ENCODE results near the gene RIBC1. TPM values are rescaled to one million over a fixed set of nuclear protein-coding genes. Genes with fewer than 3 reads are reported as not detected.

Gene RIBC1
- total and polyA plus RNA-seq, 2 experiments from 2014 or later = 0.45 to 0.55 TPM

GRCh38 chrX:53442322-53442631 is 19.6 kb downstream of the RIBC1 start:
- Histone ChIP-seq H3F3A (replicated peaks; ENCODE audit: low read depth) (no peaks in the 10 kb centered on the region), H2AFZ (peak overlapping the region; percentile 91), H3K4me3 (peak overlapping the region; percentile 63), H3K79me2 (replicated peaks; ENCODE audit: insufficient read depth) (no peaks in the 10 kb centered on the region), H3K4me1 (ENCODE audit: insufficient read depth) (peaks cover 6% of the 10 kb centered on the region; the same call in 1 of the 2 replicates), H4K20me1 (replicated peaks; ENCODE audit: insufficient read depth) (no peaks in the 10 kb centered on the region), H3K4me2 (peak overlapping the region; percentile 86), H3K36me3 (ENCODE audit: insufficient read depth) (no peaks in the 10 kb centered on the region), H3K27ac (ENCODE audit: low read depth) (no peak overlapping the region), H3K27me3 (ENCODE audit: insufficient read depth) (peaks cover 21% of the 10 kb centered on the region), H3K9me2 (ENCODE audit: insufficient read depth) (no peaks in the 10 kb centered on the region)
- DNase-seq (ENCODE audit: low spot score) = no peak
- Mint-ChIP-seq H3K27me3 (ENCODE audit: insufficient read depth, low read depth, poor library complexity) (peaks cover 8% of the 10 kb centered on the region), H3K4me1 (peaks cover 3% of the 10 kb centered on the region), H3K27ac (no peak overlapping the region), H3K4me3 (peak overlapping the region; percentile 77; the same call in 2 of the 3 replicates), H3K9me3 (no peaks in the 10 kb centered on the region), H3K36me3 (ENCODE audit: low read depth) (no peaks in the 10 kb centered on the region)
- TF ChIP-seq, protein P1, sequence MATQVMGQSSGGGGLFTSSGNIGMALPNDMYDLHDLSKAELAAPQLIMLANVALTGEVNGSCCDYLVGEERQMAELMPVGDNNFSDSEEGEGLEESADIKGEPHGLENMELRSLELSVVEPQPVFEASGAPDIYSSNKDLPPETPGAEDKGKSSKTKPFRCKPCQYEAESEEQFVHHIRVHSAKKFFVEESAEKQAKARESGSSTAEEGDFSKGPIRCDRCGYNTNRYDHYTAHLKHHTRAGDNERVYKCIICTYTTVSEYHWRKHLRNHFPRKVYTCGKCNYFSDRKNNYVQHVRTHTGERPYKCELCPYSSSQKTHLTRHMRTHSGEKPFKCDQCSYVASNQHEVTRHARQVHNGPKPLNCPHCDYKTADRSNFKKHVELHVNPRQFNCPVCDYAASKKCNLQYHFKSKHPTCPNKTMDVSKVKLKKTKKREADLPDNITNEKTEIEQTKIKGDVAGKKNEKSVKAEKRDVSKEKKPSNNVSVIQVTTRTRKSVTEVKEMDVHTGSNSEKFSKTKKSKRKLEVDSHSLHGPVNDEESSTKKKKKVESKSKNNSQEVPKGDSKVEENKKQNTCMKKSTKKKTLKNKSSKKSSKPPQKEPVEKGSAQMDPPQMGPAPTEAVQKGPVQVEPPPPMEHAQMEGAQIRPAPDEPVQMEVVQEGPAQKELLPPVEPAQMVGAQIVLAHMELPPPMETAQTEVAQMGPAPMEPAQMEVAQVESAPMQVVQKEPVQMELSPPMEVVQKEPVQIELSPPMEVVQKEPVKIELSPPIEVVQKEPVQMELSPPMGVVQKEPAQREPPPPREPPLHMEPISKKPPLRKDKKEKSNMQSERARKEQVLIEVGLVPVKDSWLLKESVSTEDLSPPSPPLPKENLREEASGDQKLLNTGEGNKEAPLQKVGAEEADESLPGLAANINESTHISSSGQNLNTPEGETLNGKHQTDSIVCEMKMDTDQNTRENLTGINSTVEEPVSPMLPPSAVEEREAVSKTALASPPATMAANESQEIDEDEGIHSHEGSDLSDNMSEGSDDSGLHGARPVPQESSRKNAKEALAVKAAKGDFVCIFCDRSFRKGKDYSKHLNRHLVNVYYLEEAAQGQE (IDR thresholded peaks at IDR 0.05; ENCODE audit: unreplicated experiment) = no peak
- TF ChIP-seq EZH2phosphoT487 (IDR thresholded peaks at IDR 0.05; ENCODE audit: unreplicated experiment) = no peak
- no peak for TF ChIP-seq EZH2 (IDR thresholded peaks at IDR 0.05; ENCODE audit: low read depth, unreplicated experiment)
- no peak for TF ChIP-seq ZNF114 (CRISPR knock-in tag; IDR thresholded peaks at IDR 0.05)
- no peak for TF ChIP-seq CREB1 (CRISPR knock-in tag; IDR thresholded peaks at IDR 0.05; ENCODE audit: low read depth)
- TF ChIP-seq ZNF331 (CRISPR knock-in tag; IDR thresholded peaks at IDR 0.05; ENCODE audit: low read depth) = no peak
- TF ChIP-seq, protein P2, sequence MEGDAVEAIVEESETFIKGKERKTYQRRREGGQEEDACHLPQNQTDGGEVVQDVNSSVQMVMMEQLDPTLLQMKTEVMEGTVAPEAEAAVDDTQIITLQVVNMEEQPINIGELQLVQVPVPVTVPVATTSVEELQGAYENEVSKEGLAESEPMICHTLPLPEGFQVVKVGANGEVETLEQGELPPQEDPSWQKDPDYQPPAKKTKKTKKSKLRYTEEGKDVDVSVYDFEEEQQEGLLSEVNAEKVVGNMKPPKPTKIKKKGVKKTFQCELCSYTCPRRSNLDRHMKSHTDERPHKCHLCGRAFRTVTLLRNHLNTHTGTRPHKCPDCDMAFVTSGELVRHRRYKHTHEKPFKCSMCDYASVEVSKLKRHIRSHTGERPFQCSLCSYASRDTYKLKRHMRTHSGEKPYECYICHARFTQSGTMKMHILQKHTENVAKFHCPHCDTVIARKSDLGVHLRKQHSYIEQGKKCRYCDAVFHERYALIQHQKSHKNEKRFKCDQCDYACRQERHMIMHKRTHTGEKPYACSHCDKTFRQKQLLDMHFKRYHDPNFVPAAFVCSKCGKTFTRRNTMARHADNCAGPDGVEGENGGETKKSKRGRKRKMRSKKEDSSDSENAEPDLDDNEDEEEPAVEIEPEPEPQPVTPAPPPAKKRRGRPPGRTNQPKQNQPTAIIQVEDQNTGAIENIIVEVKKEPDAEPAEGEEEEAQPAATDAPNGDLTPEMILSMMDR (conservative IDR thresholded peaks at IDR 0.05; ENCODE audit: low read depth in 2 of 2) = no peak
- TF ChIP-seq, protein P3, sequence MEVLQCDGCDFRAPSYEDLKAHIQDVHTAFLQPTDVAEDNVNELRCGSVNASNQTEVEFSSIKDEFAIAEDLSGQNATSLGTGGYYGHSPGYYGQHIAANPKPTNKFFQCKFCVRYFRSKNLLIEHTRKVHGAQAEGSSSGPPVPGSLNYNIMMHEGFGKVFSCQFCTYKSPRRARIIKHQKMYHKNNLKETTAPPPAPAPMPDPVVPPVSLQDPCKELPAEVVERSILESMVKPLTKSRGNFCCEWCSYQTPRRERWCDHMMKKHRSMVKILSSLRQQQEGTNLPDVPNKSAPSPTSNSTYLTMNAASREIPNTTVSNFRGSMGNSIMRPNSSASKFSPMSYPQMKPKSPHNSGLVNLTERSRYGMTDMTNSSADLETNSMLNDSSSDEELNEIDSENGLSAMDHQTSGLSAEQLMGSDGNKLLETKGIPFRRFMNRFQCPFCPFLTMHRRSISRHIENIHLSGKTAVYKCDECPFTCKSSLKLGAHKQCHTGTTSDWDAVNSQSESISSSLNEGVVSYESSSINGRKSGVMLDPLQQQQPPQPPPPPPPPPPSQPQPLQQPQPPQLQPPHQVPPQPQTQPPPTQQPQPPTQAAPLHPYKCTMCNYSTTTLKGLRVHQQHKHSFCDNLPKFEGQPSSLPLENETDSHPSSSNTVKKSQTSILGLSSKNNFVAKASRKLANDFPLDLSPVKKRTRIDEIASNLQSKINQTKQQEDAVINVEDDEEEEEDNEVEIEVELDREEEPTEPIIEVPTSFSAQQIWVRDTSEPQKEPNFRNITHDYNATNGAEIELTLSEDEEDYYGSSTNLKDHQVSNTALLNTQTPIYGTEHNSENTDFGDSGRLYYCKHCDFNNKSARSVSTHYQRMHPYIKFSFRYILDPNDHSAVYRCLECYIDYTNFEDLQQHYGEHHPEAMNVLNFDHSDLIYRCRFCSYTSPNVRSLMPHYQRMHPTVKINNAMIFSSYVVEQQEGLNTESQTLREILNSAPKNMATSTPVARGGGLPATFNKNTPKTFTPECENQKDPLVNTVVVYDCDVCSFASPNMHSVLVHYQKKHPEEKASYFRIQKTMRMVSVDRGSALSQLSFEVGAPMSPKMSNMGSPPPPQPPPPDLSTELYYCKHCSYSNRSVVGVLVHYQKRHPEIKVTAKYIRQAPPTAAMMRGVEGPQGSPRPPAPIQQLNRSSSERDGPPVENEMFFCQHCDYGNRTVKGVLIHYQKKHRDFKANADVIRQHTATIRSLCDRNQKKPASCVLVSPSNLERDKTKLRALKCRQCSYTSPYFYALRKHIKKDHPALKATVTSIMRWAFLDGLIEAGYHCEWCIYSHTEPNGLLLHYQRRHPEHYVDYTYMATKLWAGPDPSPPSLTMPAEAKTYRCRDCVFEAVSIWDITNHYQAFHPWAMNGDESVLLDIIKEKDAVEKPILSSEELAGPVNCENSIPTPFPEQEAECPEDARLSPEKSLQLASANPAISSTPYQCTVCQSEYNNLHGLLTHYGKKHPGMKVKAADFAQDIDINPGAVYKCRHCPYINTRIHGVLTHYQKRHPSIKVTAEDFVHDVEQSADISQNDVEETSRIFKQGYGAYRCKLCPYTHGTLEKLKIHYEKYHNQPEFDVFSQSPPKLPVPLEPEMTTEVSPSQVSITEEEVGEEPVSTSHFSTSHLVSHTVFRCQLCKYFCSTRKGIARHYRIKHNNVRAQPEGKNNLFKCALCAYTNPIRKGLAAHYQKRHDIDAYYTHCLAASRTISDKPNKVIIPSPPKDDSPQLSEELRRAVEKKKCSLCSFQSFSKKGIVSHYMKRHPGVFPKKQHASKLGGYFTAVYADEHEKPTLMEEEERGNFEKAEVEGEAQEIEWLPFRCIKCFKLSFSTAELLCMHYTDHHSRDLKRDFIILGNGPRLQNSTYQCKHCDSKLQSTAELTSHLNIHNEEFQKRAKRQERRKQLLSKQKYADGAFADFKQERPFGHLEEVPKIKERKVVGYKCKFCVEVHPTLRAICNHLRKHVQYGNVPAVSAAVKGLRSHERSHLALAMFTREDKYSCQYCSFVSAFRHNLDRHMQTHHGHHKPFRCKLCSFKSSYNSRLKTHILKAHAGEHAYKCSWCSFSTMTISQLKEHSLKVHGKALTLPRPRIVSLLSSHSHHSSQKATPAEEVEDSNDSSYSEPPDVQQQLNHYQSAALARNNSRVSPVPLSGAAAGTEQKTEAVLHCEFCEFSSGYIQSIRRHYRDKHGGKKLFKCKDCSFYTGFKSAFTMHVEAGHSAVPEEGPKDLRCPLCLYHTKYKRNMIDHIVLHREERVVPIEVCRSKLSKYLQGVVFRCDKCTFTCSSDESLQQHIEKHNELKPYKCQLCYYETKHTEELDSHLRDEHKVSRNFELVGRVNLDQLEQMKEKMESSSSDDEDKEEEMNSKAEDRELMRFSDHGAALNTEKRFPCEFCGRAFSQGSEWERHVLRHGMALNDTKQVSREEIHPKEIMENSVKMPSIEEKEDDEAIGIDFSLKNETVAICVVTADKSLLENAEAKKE (CRISPR knock-in tag; IDR thresholded peaks at IDR 0.05) = no peak
- no peak for TF ChIP-seq STAT1 (IDR thresholded peaks at IDR 0.05; ENCODE audit: unreplicated experiment)
- no peak for TF ChIP-seq NANOG (IDR thresholded peaks at IDR 0.05; ENCODE audit: borderline replicate concordance)
- no peak for TF ChIP-seq ETS1 (IDR thresholded peaks at IDR 0.05)
- TF ChIP-seq POLR2AphosphoS5 (IDR thresholded peaks at IDR 0.05; ENCODE audit: low read depth) = no peak
- ATAC-seq = no peak

All from GM23338 (cell line).